HCT116 (cell line): ENCODE measurements around the gene THSD7A. TPM values are rescaled to one million over a fixed set of nuclear protein-coding genes. Genes with fewer than 3 reads are reported as not detected.

ENCODE experiments used
- ATAC-seq: fragments of 200-7000 bp; cut with Tn5 transposase; 2 replicates; pipeline ENCODE4 v1.9.1; 2020; ENCODE audit warnings: mild to moderate bottlenecking, moderate library complexity
- BruUV-seq: library from RNA; stranded (reverse); fragments of 400-500 nt; replicated peaks from 2 replicates; lab custom pipeline; 2021; lab: Mats Ljungman, UMichigan
- CTCF ChIA-PET: fragments of 300-600 bp; sonication (Branson Sonifier 250); formaldehyde crosslinking; loops from one replicate; lab custom pipeline; 2021; ENCODE audit warnings: antibody characterized with exemption; lab: Charles Lee
- POLR2A ChIA-PET: fragments of 300-600, 350-600 bp; sonication (Branson Sonifier 250); formaldehyde crosslinking; loops from one replicate; lab custom pipeline; 2021; ENCODE audit warnings: antibody characterized with exemption; lab: Charles Lee
- RAD21 ChIA-PET, 2 experiments: fragments of 300-600 bp; sonication (Branson Sonifier 250); formaldehyde crosslinking; loops; one replicate each; lab custom pipeline; 2023; ENCODE audit warnings: low total read pairs in 2 of 2; ENCODE audit not compliant: uncharacterized antibody in 2 of 2, unreplicated experiment in 2 of 2, low non-redundant PET in 1 of 2; lab: Charles Lee
- DNase-seq: peaks from one replicate; pipeline ENCODE4 v3.0.0-alpha.2; 2010; ENCODE audit warnings: low read depth, low spot score
- H2AFZ ChIP-seq: fragments of 200-600 bp; shearing (Covaris generic), sonication (generic); 2 replicates; pipeline ENCODE4 v1.6.1; 2017; ENCODE audit warnings: low read depth, mixed run types, mixed read lengths, antibody characterized with exemption, low read length; ENCODE audit not compliant: poor library complexity, severe bottlenecking
- H3K27ac ChIP-seq: 2 replicates; pipeline ENCODE4 v1.5.1; 2012; ENCODE audit warnings: low read depth, low read length
- H3K27me3 ChIP-seq: fragments of 200-600 bp; sonication (generic); 2 replicates; pipeline ENCODE4 v1.6.1; 2016; ENCODE audit warnings: mixed run types, low read length, mixed read lengths; ENCODE audit not compliant: insufficient read depth
- H3K36me3 ChIP-seq, 2 experiments: fragments of 200-500 bp in 1 of 2; fragments of 200-600 bp in 1 of 2; sonication (Bioruptor generic) in 1 of 2; sonication (generic) in 1 of 2; 2 replicates each; pipeline versions ENCODE4 v1.5.1 to v1.6.1; 2014 to 2016; ENCODE audit warnings: low read length in 2 of 2, inconsistent platforms in 1 of 2, mixed read lengths in 1 of 2, mixed run types in 1 of 2; ENCODE audit not compliant: insufficient read depth in 2 of 2, control insufficient read depth in 1 of 2
- H3K4me1 ChIP-seq, 2 experiments: fragments of 200-600 bp in 1 of 2; sonication (generic) in 1 of 2; 2 replicates each; pipeline versions ENCODE4 v1.5.1 to v1.6.1; 2012 to 2017; ENCODE audit warnings: low read length in 2 of 2, inconsistent platforms in 1 of 2, mild to moderate bottlenecking in 1 of 2, mixed read lengths in 1 of 2, mixed run types in 1 of 2, moderate library complexity in 1 of 2; ENCODE audit not compliant: insufficient read depth in 2 of 2, control insufficient read depth in 1 of 2
- H3K4me2 ChIP-seq: fragments of 200-600 bp; sonication (generic); 2 replicates; pipeline ENCODE4 v1.6.1; 2017; ENCODE audit warnings: mixed run types, low read length, mixed read lengths
- H3K4me3 ChIP-seq, 2 experiments: fragments of 200-600 bp in 1 of 2; sonication (generic) in 1 of 2; replicated peaks in 1 of 2; 2 replicates each; pipeline ENCODE4 v1.5.1; 2011 to 2016; ENCODE audit warnings: low read length in 2 of 2, control low read depth in 1 of 2, low read depth in 1 of 2, mild to moderate bottlenecking in 1 of 2, mixed read lengths in 1 of 2, mixed run types in 1 of 2
- H3K79me2 ChIP-seq: fragments of 200-600 bp; sonication (generic); 2 replicates; pipeline ENCODE4 v1.6.1; 2017; ENCODE audit warnings: mild to moderate bottlenecking, mixed run types, low read length, moderate library complexity, mixed read lengths; ENCODE audit not compliant: insufficient read depth
- H3K9ac ChIP-seq: fragments of 200-600 bp; sonication (generic); 2 replicates; pipeline ENCODE4 v1.6.1; 2016; ENCODE audit warnings: low read length, mixed read lengths
- H3K9me2 ChIP-seq: fragments of 200-600 bp; sonication (generic), shearing (Covaris generic); 2 replicates; pipeline ENCODE4 v1.6.1; 2017; ENCODE audit warnings: mixed run types, mild to moderate bottlenecking, moderate library complexity; ENCODE audit not compliant: insufficient read depth
- H3K9me3 ChIP-seq, 2 experiments: fragments of 200-500 bp in 1 of 2; fragments of 200-600 bp in 1 of 2; sonication (Bioruptor generic) in 1 of 2; sonication (generic) in 1 of 2; 2 replicates each; pipeline ENCODE4 v1.6.1; 2014 to 2017; ENCODE audit warnings: low read length in 2 of 2, mixed read lengths in 2 of 2, inconsistent platforms in 1 of 2, low read depth in 1 of 2, mild to moderate bottlenecking in 1 of 2, mixed run types in 1 of 2, moderate library complexity in 1 of 2; ENCODE audit not compliant: control insufficient read depth in 1 of 2, insufficient read depth in 1 of 2
- H4K20me1 ChIP-seq: fragments of 200-600 bp; sonication (generic), shearing (Covaris generic); 2 replicates; pipeline ENCODE4 v1.6.1; 2017; ENCODE audit warnings: mixed run types, mild to moderate bottlenecking, moderate library complexity; ENCODE audit not compliant: insufficient read depth
- ATF3 ChIP-seq: IDR thresholded peaks from 2 replicates; pipeline ENCODE4 v1.6.1; 2012
- CBX3 ChIP-seq: IDR thresholded peaks from 2 replicates; pipeline ENCODE4 v1.6.1; 2012; ENCODE audit warnings: low read depth
- CEBPB ChIP-seq: IDR thresholded peaks from 2 replicates; pipeline ENCODE4 v1.6.1; 2012; ENCODE audit warnings: low read depth
- CTCF ChIP-seq, 3 experiments: fragments of 200-600 bp in 1 of 3; sonication (generic) in 1 of 3; IDR thresholded peaks in 2 of 3; conservative IDR thresholded peaks in 1 of 3; 2 replicates each; pipeline ENCODE4 v1.5.1; 2012 to 2017; ENCODE audit warnings: low read depth in 2 of 3, low read length in 2 of 3, antibody characterized with exemption in 1 of 3, borderline replicate concordance in 1 of 3, control low read depth in 1 of 3, mild to moderate bottlenecking in 1 of 3, mixed read lengths in 1 of 3, mixed run types in 1 of 3, moderate library complexity in 1 of 3; ENCODE audit not compliant: insufficient read depth in 1 of 3
- EGR1 ChIP-seq: IDR thresholded peaks from 2 replicates; pipeline ENCODE4 v1.6.1; 2012; ENCODE audit warnings: low read depth
- ELF1 ChIP-seq: IDR thresholded peaks from 2 replicates; pipeline ENCODE4 v1.6.1; 2012; ENCODE audit warnings: low read depth, borderline replicate concordance
- EZH2 ChIP-seq: fragments of 200-600 bp; sonication (generic); IDR thresholded peaks from 2 replicates; pipeline ENCODE4 v1.6.1; 2017; ENCODE audit warnings: antibody characterized with exemption, mixed run types
- EZH2phosphoT487 ChIP-seq: fragments of 200-600 bp; IDR thresholded peaks from 2 replicates; pipeline ENCODE4 v1.6.1; 2018; ENCODE audit warnings: antibody characterized with exemption, borderline replicate concordance
- FOSL1 ChIP-seq: IDR thresholded peaks from 2 replicates; pipeline ENCODE4 v1.6.1; 2012; ENCODE audit warnings: low read depth
- JUND ChIP-seq: IDR thresholded peaks from 2 replicates; pipeline ENCODE4 v1.6.1; 2012
- MAX ChIP-seq: IDR thresholded peaks from 2 replicates; pipeline ENCODE4 v1.6.1; 2012
- POLR2AphosphoS5 ChIP-seq: IDR thresholded peaks from 2 replicates; pipeline ENCODE4 v1.6.1; 2011; ENCODE audit warnings: mild to moderate bottlenecking, low read depth, low read length, moderate library complexity
- REST ChIP-seq: IDR thresholded peaks from 2 replicates; pipeline ENCODE4 v1.6.1; 2012; ENCODE audit warnings: low read depth
- SP1 ChIP-seq: IDR thresholded peaks from 2 replicates; pipeline ENCODE4 v1.6.1; 2012; ENCODE audit warnings: low read depth
- SRF ChIP-seq: IDR thresholded peaks from 2 replicates; pipeline ENCODE4 v1.6.1; 2012; ENCODE audit warnings: low read depth
- TCF7L2 ChIP-seq: IDR thresholded peaks from 2 replicates; pipeline ENCODE4 v1.7.0; 2011; ENCODE audit warnings: borderline replicate concordance, inconsistent platforms; ENCODE audit not compliant: insufficient read depth, insufficient read length; ENCODE audit errors: extremely low read depth
- YY1 ChIP-seq: IDR thresholded peaks from 2 replicates; pipeline ENCODE4 v1.6.1; 2011; ENCODE audit warnings: low read length, low read depth, moderate library complexity, mild to moderate bottlenecking; ENCODE audit not compliant: insufficient replicate concordance; ENCODE audit errors: extremely low read depth
- ZFX ChIP-seq: fragments of 450-650 bp; IDR thresholded peaks from 2 replicates; pipeline ENCODE4 v1.6.1; 2017
- intact Hi-C: fragments of 100-400 bp; cut with micrococcal nuclease; formaldehyde crosslinking; loops from 2 replicates; pipeline ENCODE4 v1.10.0; 2022
- total RNA-seq: library from RNA; stranded (reverse); gene quantifications from one replicate; pipeline ENCODE4 v1.2.1, GENCODE V29; 2021; ENCODE audit not compliant: unreplicated experiment

THSD7A gene
- total RNA-seq, 1 experiment from 2014 or later: 0.05 TPM

- no peaks in the 10 kb centered on the region for H3K9me2 ChIP-seq
- H3K27ac ChIP-seq: no peak overlapping the region
- no peak for DNase-seq
- H3K27me3 ChIP-seq: no peaks in the 10 kb centered on the region
- H4K20me1 ChIP-seq: no peaks in the 10 kb centered on the region
- intact Hi-C loops: no loop called here
- H3K4me1 ChIP-seq: no peaks in the 10 kb centered on the region
- no peak overlapping the region for H3K9ac ChIP-seq
- ChIA-PET RAD21 (no interaction called here), POLR2A (no interaction called here), CTCF (no interaction called here)
- TF ChIP-seq ATF3: no peak
- TF ChIP-seq FOSL1: no peak
- TF ChIP-seq TCF7L2: no peak
- no peak for TF ChIP-seq SRF
- no peak for TF ChIP-seq YY1
- no peak for TF ChIP-seq ELF1
- TF ChIP-seq ZFX: no peak
- no peak for TF ChIP-seq POLR2AphosphoS5
- TF ChIP-seq JUND: no peak
- no peak for TF ChIP-seq MAX
- TF ChIP-seq EZH2phosphoT487: no peak
- no peak for TF ChIP-seq SP1
- no peak for TF ChIP-seq EGR1
- no peak for TF ChIP-seq CTCF (IDR thresholded peaks at IDR 0.05 in 2 of 3, conservative IDR thresholded peaks at IDR 0.05 in 1 of 3; ENCODE audit: borderline replicate concordance in 1 of 3, insufficient read depth in 1 of 3, low read depth in 2 of 3, low read length in 2 of 3)
- TF ChIP-seq REST: no peak
- no peak for TF ChIP-seq CBX3
- TF ChIP-seq EZH2: no peak
- TF ChIP-seq CEBPB: no peak
- no peaks in the 10 kb centered on the region for H3K79me2 ChIP-seq
- H3K36me3 ChIP-seq: no peaks in the 10 kb centered on the region
- no peak overlapping the region for H3K4me2 ChIP-seq
- no peak overlapping the region for H3K4me3 ChIP-seq
- no peak for ATAC-seq
- no TSS peak for BruUV-seq
- no peaks in the 10 kb centered on the region for H3K9me3 ChIP-seq
- no peak overlapping the region for H2AFZ ChIP-seq
Measured at GRCh38 chr7:11591055-11591633, 240.9 kb downstream of the THSD7A start.
